Brain microvascular endothelial cell (primary cell): ENCODE measurements around the gene BPTF.
A peak's percentile ranks its signal among the peaks of the same experiment; 100 is the strongest.

Experiments used
- DNase-seq: peaks from one replicate; pipeline ENCODE4 v3.0.0-alpha.2; 2020
- H3K27ac ChIP-seq: fragments of 250-450 bp; sonication (Bioruptor Pico); 2 replicates; pipeline ENCODE4 v1.5.1; 2020; ENCODE audit warnings: mild to moderate bottlenecking, moderate library complexity
- H3K27me3 ChIP-seq: fragments of 250-450 bp; sonication (Bioruptor Pico); replicated peaks from 2 replicates; pipeline ENCODE4 v1.5.1; 2020; ENCODE audit warnings: mild to moderate bottlenecking
- H3K36me3 ChIP-seq: fragments of 250-450 bp; sonication (Bioruptor Pico); replicated peaks from 2 replicates; pipeline ENCODE4 v1.5.1; 2020; ENCODE audit warnings: mild to moderate bottlenecking
- H3K4me3 ChIP-seq: 2 replicates; pipeline ENCODE4 v1.5.1; 2011; ENCODE audit warnings: low read depth, mild to moderate bottlenecking, control low read depth, low read length, moderate library complexity
- in situ Hi-C: cut with HindIII; loops from 2 replicates; pipeline ENCODE4 v1.10.0; 2017; ENCODE audit warnings: low sequenced_read_pairs, low pct_ligation_motif_present
- TF ChIP-seq, protein P1 (sequence below): IDR thresholded peaks from 2 replicates; pipeline ENCODE4 v1.5.1; 2011; ENCODE audit warnings: low read depth, mild to moderate bottlenecking, moderate library complexity, low read length, control low read depth, inconsistent platforms; ENCODE audit errors: missing control alignments

Gene BPTF

DNA sequence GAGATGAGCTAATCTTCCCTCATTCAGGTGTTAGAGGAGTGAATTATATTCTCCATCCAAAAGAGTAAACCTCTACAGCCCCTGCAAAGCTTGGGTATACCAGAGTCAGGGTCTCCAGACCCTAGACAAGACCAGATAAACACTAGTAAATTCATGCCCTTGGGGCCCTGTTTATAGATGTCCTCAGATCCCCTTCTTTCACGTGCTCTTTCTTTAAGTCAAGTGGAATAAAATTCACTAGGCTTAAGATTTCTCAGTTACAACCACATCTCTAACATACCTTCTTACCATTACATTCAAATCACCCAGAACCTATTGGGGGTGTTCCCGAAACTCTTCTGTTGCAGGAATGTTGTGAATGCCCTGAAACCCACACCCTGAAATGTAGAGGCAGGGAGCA lies 173.2 kb downstream of the BPTF start:
- no peak overlapping the region for H3K27ac ChIP-seq
- TF ChIP-seq, protein P1, sequence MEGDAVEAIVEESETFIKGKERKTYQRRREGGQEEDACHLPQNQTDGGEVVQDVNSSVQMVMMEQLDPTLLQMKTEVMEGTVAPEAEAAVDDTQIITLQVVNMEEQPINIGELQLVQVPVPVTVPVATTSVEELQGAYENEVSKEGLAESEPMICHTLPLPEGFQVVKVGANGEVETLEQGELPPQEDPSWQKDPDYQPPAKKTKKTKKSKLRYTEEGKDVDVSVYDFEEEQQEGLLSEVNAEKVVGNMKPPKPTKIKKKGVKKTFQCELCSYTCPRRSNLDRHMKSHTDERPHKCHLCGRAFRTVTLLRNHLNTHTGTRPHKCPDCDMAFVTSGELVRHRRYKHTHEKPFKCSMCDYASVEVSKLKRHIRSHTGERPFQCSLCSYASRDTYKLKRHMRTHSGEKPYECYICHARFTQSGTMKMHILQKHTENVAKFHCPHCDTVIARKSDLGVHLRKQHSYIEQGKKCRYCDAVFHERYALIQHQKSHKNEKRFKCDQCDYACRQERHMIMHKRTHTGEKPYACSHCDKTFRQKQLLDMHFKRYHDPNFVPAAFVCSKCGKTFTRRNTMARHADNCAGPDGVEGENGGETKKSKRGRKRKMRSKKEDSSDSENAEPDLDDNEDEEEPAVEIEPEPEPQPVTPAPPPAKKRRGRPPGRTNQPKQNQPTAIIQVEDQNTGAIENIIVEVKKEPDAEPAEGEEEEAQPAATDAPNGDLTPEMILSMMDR = no peak
- H3K36me3 ChIP-seq = no peaks in the 10 kb centered on the region
- in situ Hi-C loops = no loop called here
- H3K4me3 ChIP-seq = no peak overlapping the region
- no peak for DNase-seq
- H3K27me3 ChIP-seq = no peaks in the 10 kb centered on the region

DNA sequence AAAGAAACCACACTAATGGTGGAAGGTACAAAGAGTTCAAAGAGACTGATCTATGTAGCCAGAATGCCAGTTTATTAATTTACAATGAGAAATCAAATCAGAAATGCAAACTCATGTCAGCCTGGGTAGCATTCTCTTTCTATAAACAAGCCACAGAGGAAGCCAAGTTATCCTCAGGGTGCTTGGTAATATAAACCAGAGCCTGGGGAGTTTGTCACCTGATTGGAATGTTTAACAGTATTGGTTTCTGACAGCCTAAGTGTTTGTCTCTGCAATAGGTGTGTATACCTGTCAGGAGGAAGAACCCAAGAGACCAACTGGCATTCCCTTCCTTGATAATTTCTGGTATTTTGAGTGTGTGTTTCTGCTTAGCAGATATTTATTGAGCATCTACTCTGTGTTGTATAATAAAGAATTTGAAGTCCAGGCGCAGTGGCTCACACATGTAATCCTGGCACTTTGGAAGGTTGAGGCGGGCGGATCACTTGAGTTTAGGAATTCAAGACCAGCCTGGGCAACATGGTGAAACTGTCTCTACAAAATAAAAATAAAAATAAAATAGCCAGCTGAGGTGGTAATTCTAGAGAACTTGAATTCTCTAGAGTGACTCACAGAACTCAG lies 174.1 kb downstream of the BPTF start:
- in situ Hi-C loops = no loop called here
- Histone ChIP-seq H3K27ac (no peak overlapping the region), H3K27me3 (no peaks in the 10 kb centered on the region), H3K36me3 (no peaks in the 10 kb centered on the region), H3K4me3 (no peak overlapping the region)
- TF ChIP-seq, protein P1 = no peak
- DNase-seq = no peak

DNA sequence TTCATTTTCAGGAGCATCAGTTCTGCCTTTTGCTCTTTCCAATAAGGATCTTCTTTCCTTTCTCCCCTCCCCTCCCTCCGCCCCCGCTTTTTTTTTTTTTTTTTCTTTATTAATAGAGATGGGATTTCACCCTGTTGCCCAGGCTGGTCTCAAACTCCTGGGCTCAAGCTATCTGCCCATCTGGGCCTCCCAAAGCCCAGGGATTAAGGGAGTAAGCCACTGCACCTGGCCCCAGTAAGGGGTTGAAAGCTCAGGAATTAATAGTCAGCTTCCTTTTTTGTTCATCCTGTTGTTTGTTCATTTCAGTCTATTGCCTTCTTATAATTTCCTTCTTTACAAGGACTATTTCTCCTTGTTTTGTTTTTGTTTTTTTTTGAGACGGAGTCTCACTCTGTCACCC lies 178.9 kb downstream of the BPTF start:
- TF ChIP-seq, protein P1 = no peak
- H3K27ac ChIP-seq = no peak overlapping the region
- DNase-seq = no peak
- no peaks in the 10 kb centered on the region for H3K36me3 ChIP-seq
- no peak overlapping the region for H3K4me3 ChIP-seq
- in situ Hi-C loops = no loop called here
- H3K27me3 ChIP-seq = no peaks in the 10 kb centered on the region

DNA sequence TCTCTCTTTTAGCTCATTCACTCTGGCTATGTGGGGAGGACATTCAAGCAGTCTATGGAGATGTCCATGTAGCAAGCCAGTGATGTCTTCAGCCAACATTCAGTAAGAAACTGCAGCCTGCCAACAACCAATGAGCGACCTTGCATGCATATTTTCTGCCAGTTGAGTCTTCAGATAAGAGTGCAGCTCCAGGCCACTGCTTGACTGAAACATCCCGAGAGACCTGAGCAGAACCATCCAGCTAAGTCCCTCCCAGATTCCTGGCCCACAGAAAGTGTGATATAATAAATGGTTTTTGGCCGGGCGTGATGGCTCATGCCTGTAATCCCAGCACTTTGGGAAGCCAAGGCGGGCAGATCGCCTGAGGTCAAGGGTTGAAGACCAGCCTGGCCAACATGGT lies 181.5 kb downstream of the BPTF start:
- H3K27ac ChIP-seq = no peak overlapping the region
- no peak overlapping the region for H3K4me3 ChIP-seq
- in situ Hi-C loops = no loop called here
- H3K27me3 ChIP-seq = no peaks in the 10 kb centered on the region
- TF ChIP-seq, protein P1 = no peak
- no peak for DNase-seq
- H3K36me3 ChIP-seq = no peaks in the 10 kb centered on the region

DNA sequence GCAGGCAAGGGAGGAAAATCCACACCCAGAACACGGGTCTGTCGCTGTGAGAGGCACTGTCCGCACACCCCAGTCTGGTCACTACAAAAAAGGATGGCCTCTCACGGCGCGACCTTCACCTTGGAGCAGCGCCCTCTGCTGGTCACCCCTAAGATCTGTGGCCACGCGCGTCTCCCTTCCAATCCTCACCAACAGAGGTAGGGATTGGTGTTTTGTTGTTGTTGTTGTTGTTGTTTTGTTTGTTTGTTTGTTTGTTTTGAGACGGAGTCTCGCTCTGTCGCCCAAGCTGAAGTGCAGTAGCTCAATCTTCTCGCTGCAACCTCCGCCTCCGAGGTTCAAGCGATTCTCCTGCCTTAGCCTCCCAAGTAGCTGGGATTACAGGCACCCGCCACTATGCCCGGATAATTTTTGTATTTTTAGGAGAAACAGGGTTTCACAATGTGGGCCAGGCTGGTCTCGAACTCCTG lies 185.9 kb downstream of the BPTF start:
- H3K27ac ChIP-seq = no peak overlapping the region
- no peak for DNase-seq
- H3K27me3 ChIP-seq = no peaks in the 10 kb centered on the region
- no peaks in the 10 kb centered on the region for H3K36me3 ChIP-seq
- in situ Hi-C loops = no loop called here
- TF ChIP-seq, protein P1 = peak; percentile 80
- no peak overlapping the region for H3K4me3 ChIP-seq

DNA sequence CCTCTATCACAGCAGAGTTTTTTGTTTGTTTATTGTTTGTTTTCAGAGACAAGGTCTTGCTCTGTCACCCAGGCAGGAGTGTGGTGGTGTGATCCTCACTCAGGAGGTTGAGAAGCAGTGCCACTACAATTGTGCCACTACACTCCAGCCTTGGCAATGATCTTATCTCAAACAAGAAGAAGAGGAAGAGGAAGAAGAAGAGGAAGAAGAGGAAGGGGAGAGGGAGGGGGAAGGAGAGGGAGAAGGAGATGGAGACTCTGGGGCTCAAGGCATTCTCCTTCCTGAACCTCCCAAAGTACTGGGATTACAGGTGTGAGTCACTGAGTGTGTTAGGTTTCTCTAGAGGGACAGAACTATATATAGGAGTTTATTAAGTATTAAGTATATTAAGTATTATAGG lies 188.1 kb downstream of the BPTF start:
- Histone ChIP-seq H3K27me3 (no peaks in the 10 kb centered on the region), H3K4me3 (no peak overlapping the region), H3K27ac (no peak overlapping the region), H3K36me3 (no peaks in the 10 kb centered on the region)
- no peak for DNase-seq
- TF ChIP-seq, protein P1 = no peak
- in situ Hi-C loops = no loop called here
